K562 (cell line): ENCODE results near the gene TPPP. TPM values are rescaled to one million over a fixed set of nuclear protein-coding genes. Genes with fewer than 3 reads are reported as not detected.
A peak's percentile ranks its signal among the peaks of the same experiment; 100 is the strongest.

ENCODE experiments used
- ATAC-seq: fragments of 200-7000 bp; cut with Tn5 transposase; 3 replicates; pipeline ENCODE4 v1.9.1; 2020; ENCODE audit warnings: moderate library complexity
- BruUV-seq: library from RNA; stranded (reverse); fragments of 400-500 nt; replicated peaks from 2 replicates; lab custom pipeline; 2021; lab: Mats Ljungman, UMichigan
- CTCF ChIA-PET: fragments of 300-600 bp; formaldehyde crosslinking; extraction: SDS; loops from one replicate; lab custom pipeline; 2021; ENCODE audit warnings: low intra/inter-chr PET ratio; lab: Yijun Ruan, JAX
- POLR2A ChIA-PET: fragments of 300-600, 350-650 bp; sonication (Branson Sonifier 250); formaldehyde crosslinking; extraction: SDS; loops from one replicate; lab custom pipeline; 2021; ENCODE audit warnings: antibody characterized with exemption, inconsistent platforms; lab: Yijun Ruan, JAX
- DNase-seq, 4 experiments: peaks; one replicate each; pipeline versions ENCODE4 v3.0.0 to v3.0.0-alpha.2; 2011 to 2018; ENCODE audit warnings: low spot score in 3 of 4, mixed read lengths in 3 of 4; ENCODE audit errors: extremely low read depth in 1 of 4
- FAIRE-seq: peaks from 2 replicates; lab custom pipeline; 2011; peaks lifted over from hg19 to GRCh38; lab: Jason Lieb, UNC
- H2AFZ ChIP-seq: 2 replicates; pipeline ENCODE4 v1.6.0; 2011; ENCODE audit warnings: low read depth, low read length, control low read depth, inconsistent platforms
- H3K27ac ChIP-seq: fragments of 200-600 bp; 3 replicates; pipeline ENCODE4 v1.8.0; 2011; ENCODE audit warnings: low read depth, mild to moderate bottlenecking, control low read depth, inconsistent platforms, low read length, moderate library complexity, mixed read lengths; ENCODE audit errors: extremely low read depth
- H3K27me3 ChIP-seq, 2 experiments: fragments of 300-600 bp in 1 of 2; 2 replicates in 1 of 2; 3 replicates in 1 of 2; pipeline versions ENCODE4 v1.6.0 to v1.8.0; 2011; ENCODE audit warnings: inconsistent platforms in 2 of 2, low read length in 2 of 2, mild to moderate bottlenecking in 1 of 2, mixed read lengths in 1 of 2, moderate library complexity in 1 of 2; ENCODE audit not compliant: control insufficient read depth in 2 of 2, insufficient read depth in 2 of 2
- H3K36me3 ChIP-seq: fragments of 300-600 bp; 3 replicates; pipeline ENCODE4 v1.8.0; 2011; ENCODE audit warnings: mild to moderate bottlenecking, low read length, inconsistent platforms; ENCODE audit not compliant: control insufficient read depth, insufficient read depth
- H3K4me1 ChIP-seq, 2 experiments: fragments of 200-600 bp in 1 of 2; replicated peaks in 1 of 2; 2 replicates in 1 of 2; 3 replicates in 1 of 2; pipeline versions ENCODE4 v1.5.1 to v1.8.0; 2011; ENCODE audit warnings: inconsistent platforms in 2 of 2, low read length in 2 of 2, mild to moderate bottlenecking in 1 of 2, mixed read lengths in 1 of 2, moderate library complexity in 1 of 2; ENCODE audit not compliant: control insufficient read depth in 2 of 2, insufficient read depth in 2 of 2
- H3K4me2 ChIP-seq: 2 replicates; pipeline ENCODE4 v1.6.1; 2011; ENCODE audit warnings: low read length, control low read depth, inconsistent platforms, mixed read lengths; ENCODE audit not compliant: insufficient read depth
- H3K4me3 ChIP-seq: fragments of 200-600 bp; sonication (generic), shearing (Covaris generic); 2 replicates; pipeline ENCODE4 v1.5.1; 2016; ENCODE audit warnings: control low read depth, inconsistent platforms
- H3K79me2 ChIP-seq: fragments of 200-600 bp; 3 replicates; pipeline ENCODE4 v1.8.0; 2011; ENCODE audit warnings: low read length, inconsistent platforms; ENCODE audit not compliant: control insufficient read depth, insufficient read depth
- H3K9ac ChIP-seq, 2 experiments: 2 replicates each; pipeline versions ENCODE4 v1.6.0 to v1.6.1; 2011; ENCODE audit warnings: low read depth in 2 of 2, low read length in 2 of 2, control low read depth in 1 of 2, inconsistent platforms in 1 of 2, mild to moderate bottlenecking in 1 of 2, mixed read lengths in 1 of 2; ENCODE audit not compliant: insufficient read depth in 1 of 2
- H3K9me1 ChIP-seq: one replicate; pipeline ENCODE4 v1.6.0; 2011; ENCODE audit warnings: inconsistent platforms, mild to moderate bottlenecking, low read length, moderate library complexity; ENCODE audit not compliant: control insufficient read depth, insufficient read depth
- H3K9me3 ChIP-seq: replicated peaks from 2 replicates; pipeline ENCODE4 v1.5.1; 2011; ENCODE audit warnings: low read depth, low read length, inconsistent platforms; ENCODE audit not compliant: control insufficient read depth, insufficient read depth
- H4K20me1 ChIP-seq: replicated peaks from 2 replicates; pipeline ENCODE4 v1.6.1; 2011; ENCODE audit warnings: low read length, inconsistent platforms, mixed read lengths; ENCODE audit not compliant: control insufficient read depth, insufficient read depth
- CREM ChIP-seq: IDR thresholded peaks from 2 replicates; pipeline ENCODE4 v1.6.1; 2014; ENCODE audit warnings: antibody characterized with exemption, low read depth
- KLF10 ChIP-seq: fragments of 250-450 bp; sonication (Bioruptor Pico); IDR thresholded peaks from 2 replicates; pipeline ENCODE4 v1.6.1; 2021; ENCODE audit warnings: matching md5 sums
- MED1 ChIP-seq: sonication (generic); formaldehyde crosslinking; IDR thresholded peaks from 2 replicates; pipeline ENCODE4 v1.8.1; 2023; ENCODE audit warnings: missing genetic modification reagents, borderline replicate concordance
- NONO ChIP-seq, 2 experiments: fragments of 200-400 bp in 1 of 2; fragments of 450-650 bp in 1 of 2; formaldehyde crosslinking in 1 of 2; IDR thresholded peaks; 2 replicates each; pipeline ENCODE4 v1.6.1; 2017; ENCODE audit warnings: low read depth in 2 of 2, mild to moderate bottlenecking in 2 of 2, moderate library complexity in 2 of 2, low read length in 1 of 2
- PHB2 ChIP-seq: fragments of 450-650 bp; IDR thresholded peaks from 2 replicates; pipeline ENCODE4 v1.6.1; 2017; ENCODE audit warnings: low read depth
- POU5F1 ChIP-seq: fragments of 150-350 bp; IDR thresholded peaks from 2 replicates; pipeline ENCODE4 v1.6.1; 2014; ENCODE audit warnings: borderline replicate concordance, low read length, low read depth, mild to moderate bottlenecking; ENCODE audit not compliant: partially characterized antibody
- PTTG1 ChIP-seq: fragments of 450-650 bp; IDR thresholded peaks from 2 replicates; pipeline ENCODE4 v1.6.1; 2016; ENCODE audit warnings: low read depth, mild to moderate bottlenecking, missing genetic modification characterization, missing compliant biosample characterization
- RBM15 ChIP-seq: fragments of 200-400 bp; formaldehyde crosslinking; IDR thresholded peaks from 2 replicates; pipeline ENCODE4 v1.6.1; 2018; ENCODE audit warnings: mild to moderate bottlenecking, low read length, moderate library complexity; ENCODE audit not compliant: insufficient read depth
- RBM17 ChIP-seq: fragments of 200-400 bp; formaldehyde crosslinking; IDR thresholded peaks from 2 replicates; pipeline ENCODE4 v1.6.1; 2017; ENCODE audit warnings: low read depth, mild to moderate bottlenecking, low read length, borderline replicate concordance
- SETDB1 ChIP-seq: IDR thresholded peaks from one replicate; pipeline ENCODE4 v1.6.1; 2012; ENCODE audit warnings: low read length, control low read depth, inconsistent platforms
- SUPT5H ChIP-seq: fragments of 450-650 bp; IDR thresholded peaks from 2 replicates; pipeline ENCODE4 v1.6.1; 2016
- TCF7L2 ChIP-seq: fragments of 150-350 bp; IDR thresholded peaks from 2 replicates; pipeline ENCODE4 v1.6.1; 2016; ENCODE audit warnings: low read depth, mild to moderate bottlenecking, low read length, moderate library complexity
- TGIF2 ChIP-seq: sonication (generic); formaldehyde crosslinking; IDR thresholded peaks from 2 replicates; pipeline ENCODE4 v1.8.1; 2022; ENCODE audit warnings: mild to moderate bottlenecking, missing genetic modification reagents, moderate library complexity
- THRAP3 ChIP-seq: fragments of 450-650 bp; IDR thresholded peaks from 2 replicates; pipeline ENCODE4 v1.6.1; 2016; ENCODE audit warnings: mild to moderate bottlenecking, inconsistent platforms, borderline replicate concordance
- ZNF253 ChIP-seq: fragments of 250-450 bp; sonication (Bioruptor Pico); conservative IDR thresholded peaks from 2 replicates; pipeline ENCODE4 v1.6.1; 2021; ENCODE audit warnings: mild to moderate bottlenecking
- ZNF354B ChIP-seq: fragments of 250-450 bp; sonication (Bioruptor Pico); IDR thresholded peaks from 2 replicates; pipeline ENCODE4 v1.4.0; 2020
- ZNF445 ChIP-seq: fragments of 250-450 bp; sonication (Bioruptor Pico); IDR thresholded peaks from 2 replicates; pipeline ENCODE4 v1.4.0; 2020; ENCODE audit warnings: low read depth, mild to moderate bottlenecking, moderate library complexity
- ZNF79 ChIP-seq: fragments of 250-450 bp; sonication (Bioruptor Pico); IDR thresholded peaks from 2 replicates; pipeline ENCODE4 v1.4.0; 2020; ENCODE audit warnings: low read depth, mild to moderate bottlenecking, moderate library complexity
- WGBS: fragments of 100-300 bp; shearing (Covaris generic); methylation state at CpG from one replicate; pipeline ENCODE4 v1.1.6; 2016; ENCODE audit warnings: low coverage, mixed read lengths; ENCODE audit not compliant: insufficient coverage; ENCODE audit errors: missing lambda C conversion rate; 5-methylcytosine and 5-hydroxymethylcytosine counted together
- in situ Hi-C: fragments of 300-500 bp; cut with MboI; formaldehyde crosslinking; loops from 4 replicates; pipeline ENCODE4 v1.15.0; 2018; ENCODE audit warnings: inconsistent platforms, mixed read lengths
- intact Hi-C: fragments of 100-400 bp; cut with micrococcal nuclease; formaldehyde crosslinking; loops from 2 replicates; pipeline ENCODE4 v1.14.2; 2022
- polyA plus RNA-seq, 8 experiments: library from polyadenylated mRNA; depleted of rRNA in 4 of 8; stranded (reverse) in 5 of 8; unstranded in 3 of 8; fragments of >200 nt; fragmentation: Nextera tagmentation in 2 of 8; fragmentation: Illumina TruSeq in 1 of 8; extraction: Ambion mirVana in 2 of 8; extraction: Trizol in 1 of 8; gene quantifications; 2 replicates each; pipeline versions ENCODE4 v1.2.1 to v1.2.3, GENCODE V29; 2011 to 2014; ENCODE audit warnings: inconsistent platforms in 1 of 8, missing spikeins in 1 of 8
- total RNA-seq, 7 experiments: library from RNA; depleted of rRNA in 6 of 7; stranded (reverse); fragments of >200 nt in 6 of 7; fragmentation: Illumina TruSeq in 2 of 7; extraction: Trizol in 2 of 7; gene quantifications; 2 replicates each; pipeline versions ENCODE4 v1.2.1 to v1.2.3, GENCODE V29; 2011 to 2021; ENCODE audit warnings: low replicate concordance in 1 of 7

Gene TPPP
- total and polyA plus RNA-seq, 9 of the 15 experiments (the other 6 are each of a cell fraction or from before 2014, with no cell fraction given), result 0.01 to 0.07 (median 0.03) TPM; not detected in 6

GRCh38 chr5:611731-612486 lies 81.2 kb downstream of the TPPP start, which contains the start of gene CEP72:
Gene CEP72, plus strand, starts transcription at chr5:612340. Its CDS starts 22 bp downstream, at chr5:612362.
- peaks cover 11 to 23% of the 10 kb centered on the region in 2 experiments; a peak in 4 of 5 replicates for H3K27me3 ChIP-seq
- FAIRE-seq, result peak; percentile 55
- peak; percentile 54 for TF ChIP-seq SUPT5H
- TF ChIP-seq ZNF253, result no peak
- TF ChIP-seq NONO (IDR thresholded peaks at IDR 0.05; ENCODE audit: low read depth in 2 of 2, low read length in 1 of 2), result peak in 1 of 2 experiments; percentile 95; a peak in 2 of 4 replicates
- TF ChIP-seq PTTG1 (tag), result no peak
- TF ChIP-seq ZNF445, result peak; percentile 22; the same call in 1 of the 2 replicates
- no peak for TF ChIP-seq ZNF79 (CRISPR knock-in tag)
- TF ChIP-seq TCF7L2, result peak; percentile 45; the same call in 1 of the 2 replicates
- TF ChIP-seq SETDB1, result no peak
- TF ChIP-seq POU5F1, result no peak
- no peak for TF ChIP-seq KLF10
- no peak for TF ChIP-seq MED1 (CRISPR knock-in tag)
- TF ChIP-seq RBM17, result no peak
- 0 out of 2 replicates have a peak, but pooled peaks have one; percentile 23 for TF ChIP-seq CREM
- no peak for TF ChIP-seq THRAP3
- TF ChIP-seq TGIF2 (CRISPR knock-in tag), result no peak
- TF ChIP-seq PHB2, result no peak
- TF ChIP-seq RBM15, result no peak
- no peak for TF ChIP-seq ZNF354B

More at GRCh38 chr5:611731-612486, 81.2 kb downstream of the TPPP start, which contains the start of gene CEP72:
- Histone ChIP-seq H3K9me3 (no peaks in the 10 kb centered on the region), H3K36me3 (peaks cover 23% of the 10 kb centered on the region; the same call in 2 of the 3 replicates), H3K9ac (peak within 1 kb of the TSS; percentile 80 to 97), H3K79me2 (peaks cover 48% of the 10 kb centered on the region), H2AFZ (peak within 1 kb of the TSS; percentile 95), H4K20me1 (peaks cover 13% of the 10 kb centered on the region), H3K9me1 (peaks cover 7% of the 10 kb centered on the region), H3K4me2 (peak within 1 kb of the TSS; percentile 89), H3K4me1 (peaks cover 14 to 36% of the 10 kb centered on the region in 2 experiments), H3K27ac (peak within 1 kb of the TSS; percentile 76), H3K4me3 (peak within 1 kb of the TSS; percentile 87)
- 1% methylated on average over 40 of the region's 72 CpGs for WGBS
- peak; percentile 93 for ATAC-seq
- intact Hi-C loops (loop anchor here (5.0 to 10.0 kb wide), 2 partner anchors 137 to 280 kb away; partner anchors contain the start of genes BRD9 and TRIP13), in situ Hi-C loops (loop anchor here (5.0 kb wide), 1 partner anchor 45 kb away; no protein-coding TSS in a partner anchor)
- CTCF ChIA-PET, result no interaction called here
- peak; percentile 93 to 99 (median 98) for DNase-seq
- no TSS peak for BruUV-seq
- POLR2A ChIA-PET, result interaction anchor here (0.5 to 2.4 kb wide), 8 partner anchors 8 to 327 kb away, joined by 3 to 18 read pairs (median 4); no protein-coding TSS in a partner anchor
